CD4-positive, alpha-beta T cell treated with Interleukin-15 for 4 hours (primary cell): ENCODE data around the gene VTI1B.
A peak's percentile ranks its signal among the peaks of the same experiment; 100 is the strongest.
"Not testable (repeated sequence)": the region's sequence is repeated elsewhere in the genome, so short reads cannot be mapped to it uniquely, and the experiment has no call there.

Source experiments
- DNase-seq: peaks from one replicate; pipeline ENCODE4 v3.0.0-alpha.2; 2020; ENCODE audit warnings: low spot score

Gene VTI1B

GRCh38 chr14:67674480-67675218 is at the start of gene VTI1B:
TSS of gene VTI1B (minus strand) at chr14:67674632. CDS start at chr14:67674489, 143 bp downstream.
- peak; percentile 68 for DNase-seq

GRCh38 chr14:67722293-67722692 is 47.9 kb upstream of the VTI1B start:
- no peak for DNase-seq

GRCh38 chr14:67721875-67722274 is 47.4 kb upstream of the VTI1B start:
- DNase-seq = no peak

- DNase-seq = no peak
Measured at GRCh38 chr14:67719866-67720265, 45.4 kb upstream of the VTI1B start.

GRCh38 chr14:67719385-67719784 is 45.0 kb upstream of the VTI1B start:
- DNase-seq = not testable (repeated sequence)

- no peak for DNase-seq
Measured at GRCh38 chr14:67718265-67718664, 43.8 kb upstream of the VTI1B start.

GRCh38 chr14:67717048-67717447 is 42.6 kb upstream of the VTI1B start:
- DNase-seq = no peak

- DNase-seq = no peak
Measured at GRCh38 chr14:67710209-67710608, 35.8 kb upstream of the VTI1B start.

GRCh38 chr14:67709796-67710195 is 35.4 kb upstream of the VTI1B start:
- DNase-seq = not testable (repeated sequence)

- DNase-seq = not testable (repeated sequence)
Measured at GRCh38 chr14:67709346-67709745, 34.9 kb upstream of the VTI1B start.

GRCh38 chr14:67705211-67705610 is 30.8 kb upstream of the VTI1B start:
- no peak for DNase-seq

GRCh38 chr14:67704484-67705089 is 30.2 kb upstream of the VTI1B start:
- DNase-seq = peak; percentile 62

GRCh38 chr14:67703997-67704396 is 29.6 kb upstream of the VTI1B start:
- DNase-seq = no peak

GRCh38 chr14:67701492-67701891 is 27.1 kb upstream of the VTI1B start, which contains the start of gene RDH12:
TSS of gene RDH12 (plus strand) at chr14:67701886. CDS start at chr14:67722643, 20,757 bp downstream.
- DNase-seq = not testable (repeated sequence)

- no peak for DNase-seq
Measured at GRCh38 chr14:67698179-67698578, 23.7 kb upstream of the VTI1B start.

- DNase-seq = no peak
Measured at GRCh38 chr14:67697006-67697405, 22.6 kb upstream of the VTI1B start.

- peak; percentile 86 for DNase-seq
Measured at GRCh38 chr14:67695394-67695949, 21.0 kb upstream of the VTI1B start, which contains the start of gene RDH11. TSS of gene RDH11 (minus strand) at chr14:67695764. CDS start at chr14:67695703, 61 bp downstream.

GRCh38 chr14:67694791-67695393 is 20.5 kb upstream of the VTI1B start:
- peak; percentile 64 for DNase-seq

- DNase-seq = no peak
Measured at GRCh38 chr14:67690011-67690410, 15.6 kb upstream of the VTI1B start.

GRCh38 chr14:67683842-67684241 is 9.4 kb upstream of the VTI1B start:
- DNase-seq = no peak

- no peak for DNase-seq
Measured at GRCh38 chr14:67680941-67681340, 6.5 kb upstream of the VTI1B start.

- peak; percentile 22 for DNase-seq
Measured at GRCh38 chr14:67680121-67680602, 5.7 kb upstream of the VTI1B start.
